HG03432 (cell line): ENCODE data around the gene ZNF688.
"Not testable (repeated sequence)": the region's sequence is repeated elsewhere in the genome, so short reads cannot be mapped to it uniquely, and the experiment has no call there.

Source experiments
- ATAC-seq: cut with Tn5 transposase; IDR thresholded peaks from one replicate; pipeline ENCODE4 v1.9.1; 2021; ENCODE audit warnings: mild to moderate bottlenecking, moderate library complexity; ENCODE audit not compliant: unreplicated experiment

The ZNF688 gene

DNA sequence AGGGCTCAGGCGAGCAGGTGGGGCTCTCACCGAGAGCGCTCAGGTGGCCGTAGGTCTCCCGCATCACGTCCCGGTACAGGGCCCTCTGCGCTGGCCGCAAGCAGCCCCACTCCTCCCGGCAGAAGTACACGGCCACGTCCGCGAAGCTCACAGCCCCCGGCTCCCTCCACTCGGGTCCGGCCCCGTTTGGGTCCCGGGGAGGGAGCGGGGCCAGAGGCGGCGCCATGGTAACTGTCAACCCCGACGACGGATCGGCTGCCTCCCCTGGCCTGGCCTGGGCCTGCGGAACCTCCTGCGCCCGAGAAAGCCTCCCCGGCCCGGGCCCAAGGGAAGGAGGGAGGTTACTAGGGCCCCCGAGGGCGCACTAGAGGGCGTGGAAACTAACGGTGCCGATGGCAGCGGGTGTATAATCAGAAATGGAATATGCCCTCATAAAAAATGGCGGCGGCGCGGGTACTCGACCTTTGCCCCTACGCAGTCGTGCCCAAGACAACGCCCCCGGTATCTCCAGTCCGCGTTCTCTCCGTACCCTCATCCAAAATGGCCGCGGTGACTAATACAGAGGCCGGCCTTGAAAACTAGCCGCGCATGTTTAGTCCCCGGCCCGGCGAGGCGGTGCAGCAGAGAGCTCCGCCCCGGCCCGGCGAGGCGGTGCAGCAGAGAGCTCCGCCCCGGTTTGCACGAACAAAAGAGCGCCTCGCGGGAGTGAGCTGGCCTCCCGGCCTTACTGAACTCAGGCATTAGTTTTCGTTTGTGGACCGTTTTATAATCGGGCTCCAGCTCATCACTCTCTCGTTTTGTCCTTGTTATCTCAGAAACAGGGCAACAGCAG lies 13.3 kb downstream of the ZNF688 start, which contains the start of gene ZNF764:
ZNF764 (minus strand) TSS at position 418 of the 832 bp plus-strand sequence; CDS start at position 226, 192 bp downstream.
- ATAC-seq, result peak; percentile 88

GRCh38 chr16:30557707-30557956 lies 13.9 kb downstream of the ZNF688 start:
- ATAC-seq, result peak; percentile 11

DNA sequence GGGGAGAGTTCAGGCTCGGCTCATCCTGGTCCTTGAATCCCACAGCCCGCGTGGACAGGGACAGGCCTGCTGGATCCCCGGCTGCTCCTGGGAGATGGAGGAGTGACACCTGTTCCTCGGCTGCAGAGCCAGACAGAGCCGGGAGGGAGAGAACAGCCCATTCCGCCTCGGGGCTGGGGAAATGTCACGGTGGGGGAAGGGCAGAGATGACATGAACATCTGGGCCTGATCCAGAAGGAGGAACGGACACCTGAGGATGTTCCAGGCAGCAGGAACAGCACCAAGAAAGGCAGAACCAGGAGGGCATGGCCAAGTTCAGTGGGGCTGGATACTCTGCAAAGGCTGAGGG lies 15.4 kb downstream of the ZNF688 start:
- ATAC-seq, result no peak

GRCh38 chr16:30555315-30556124 lies 16.0 kb downstream of the ZNF688 start:
- ATAC-seq, result no peak

DNA sequence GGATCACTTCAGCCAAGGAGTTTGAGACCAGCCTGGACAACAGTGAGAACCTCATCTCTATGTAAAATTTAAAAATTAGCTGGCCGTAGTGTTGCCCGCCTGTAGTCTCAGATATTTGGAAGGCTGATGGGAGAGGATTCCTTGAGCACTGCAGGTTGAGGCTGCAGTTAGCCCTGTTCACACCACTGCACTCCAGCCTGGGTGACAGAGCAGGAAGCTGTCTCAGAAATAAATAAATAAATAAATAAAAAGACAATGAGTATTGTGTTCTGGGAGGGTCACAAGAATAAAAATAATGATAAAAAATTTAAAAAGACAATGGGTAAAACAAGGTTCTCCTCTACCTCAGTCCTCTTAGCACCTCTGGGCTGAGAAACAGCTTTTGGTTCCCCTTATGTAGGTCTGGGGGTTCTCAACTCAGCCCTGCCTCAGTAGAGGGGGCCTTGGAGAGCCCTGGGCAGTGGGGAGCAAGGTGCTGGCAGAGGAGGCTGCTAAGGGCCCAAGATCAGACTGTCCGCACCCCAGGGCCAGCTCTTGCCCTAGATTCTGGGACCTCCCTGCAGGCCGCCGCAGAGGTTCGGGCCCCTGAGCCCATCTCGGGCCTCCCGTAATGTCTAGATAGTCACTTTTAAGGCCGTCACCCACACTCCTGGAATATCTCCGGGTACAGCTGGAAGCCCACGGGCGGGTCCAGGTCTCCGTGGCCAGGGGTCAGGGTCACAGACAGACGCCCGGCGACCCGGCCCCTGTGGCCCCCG lies 16.8 kb downstream of the ZNF688 start:
- no peak for ATAC-seq

DNA sequence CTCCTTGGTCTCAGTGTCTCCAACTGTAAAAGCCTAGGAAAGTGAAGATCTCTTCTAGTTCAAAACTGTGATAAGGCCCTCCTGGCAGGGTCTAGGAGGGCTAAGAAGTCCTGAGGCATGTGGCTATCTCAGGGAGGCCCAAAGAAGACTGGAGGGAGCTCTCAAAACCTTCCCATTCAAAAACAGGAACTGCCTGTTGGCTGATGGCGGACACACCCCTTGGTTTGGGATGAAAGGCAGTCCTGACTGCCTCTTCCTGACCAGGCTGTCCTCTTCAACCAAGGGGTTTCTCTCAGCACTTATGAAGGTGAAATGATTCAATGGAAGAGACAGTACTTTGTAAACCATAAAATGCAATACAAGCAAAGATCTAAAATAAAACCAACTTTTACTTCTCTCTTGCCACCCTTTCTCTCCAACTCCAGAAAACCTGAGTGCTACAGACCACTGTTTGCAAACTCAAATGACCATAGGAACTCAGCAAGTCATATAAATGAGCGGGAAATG lies 18.1 kb downstream of the ZNF688 start:
- ATAC-seq, result no peak

GRCh38 chr16:30552956-30553355 lies 18.6 kb downstream of the ZNF688 start:
- ATAC-seq, result no peak

DNA sequence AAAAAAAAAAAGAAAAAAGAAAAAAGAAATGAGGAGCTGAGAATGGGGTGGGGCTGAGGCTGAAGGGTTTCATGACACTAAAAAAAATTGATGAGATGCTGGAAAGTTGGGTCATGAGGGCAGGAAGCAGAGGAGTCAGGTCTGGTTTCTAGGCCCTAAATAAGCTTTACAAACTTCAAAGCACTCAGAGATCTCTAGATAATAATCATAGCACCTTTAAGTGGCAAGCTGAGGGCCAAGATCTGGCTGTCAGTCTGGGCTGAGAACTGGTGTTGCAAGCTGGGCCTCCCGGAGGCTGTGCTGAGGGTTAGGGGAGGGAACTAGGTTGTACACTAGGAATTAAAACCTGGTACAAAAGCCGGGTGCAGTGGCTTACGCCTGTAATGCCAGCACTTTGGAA lies 19.7 kb downstream of the ZNF688 start:
- ATAC-seq, result no peak

DNA sequence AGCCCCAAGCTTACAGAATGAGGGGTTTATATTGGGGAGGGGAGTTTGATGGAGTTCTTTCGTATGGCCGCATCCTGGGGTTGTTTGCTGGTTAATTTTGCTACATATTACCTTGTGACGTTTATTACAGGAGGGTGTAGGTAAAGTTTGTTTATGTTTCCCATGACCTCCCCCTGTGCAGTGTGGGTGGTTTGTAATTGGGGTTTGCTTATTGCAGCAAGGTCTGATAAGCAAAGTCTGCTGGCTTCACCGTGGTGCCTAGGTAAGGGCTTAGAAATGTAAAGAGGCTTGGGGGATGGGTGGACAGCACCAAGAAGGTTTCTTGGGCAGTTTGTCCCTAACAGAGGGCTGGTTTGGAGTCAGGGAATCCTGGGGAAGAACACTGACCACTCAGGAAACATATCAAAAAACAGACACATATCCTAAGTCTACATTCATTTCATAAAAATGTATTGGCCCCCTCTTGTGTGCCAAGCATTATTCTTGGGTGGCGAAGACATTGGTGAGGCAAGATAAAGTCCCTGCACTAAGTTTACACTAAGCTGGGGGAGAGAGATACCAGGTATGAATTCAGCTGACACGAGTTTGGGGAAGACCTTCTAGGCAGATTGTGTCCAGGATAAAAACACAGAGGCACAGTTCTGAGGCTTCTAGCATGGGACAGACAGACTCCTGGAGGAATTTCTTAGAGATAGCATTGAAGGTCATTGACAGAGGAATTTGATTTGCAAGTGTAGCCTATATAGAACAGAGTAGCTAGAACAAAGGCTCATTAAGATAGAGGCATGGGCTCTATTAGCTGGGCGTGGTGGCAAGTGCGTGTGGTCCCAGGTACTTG lies 22.9 kb downstream of the ZNF688 start:
- ATAC-seq, result no peak

DNA sequence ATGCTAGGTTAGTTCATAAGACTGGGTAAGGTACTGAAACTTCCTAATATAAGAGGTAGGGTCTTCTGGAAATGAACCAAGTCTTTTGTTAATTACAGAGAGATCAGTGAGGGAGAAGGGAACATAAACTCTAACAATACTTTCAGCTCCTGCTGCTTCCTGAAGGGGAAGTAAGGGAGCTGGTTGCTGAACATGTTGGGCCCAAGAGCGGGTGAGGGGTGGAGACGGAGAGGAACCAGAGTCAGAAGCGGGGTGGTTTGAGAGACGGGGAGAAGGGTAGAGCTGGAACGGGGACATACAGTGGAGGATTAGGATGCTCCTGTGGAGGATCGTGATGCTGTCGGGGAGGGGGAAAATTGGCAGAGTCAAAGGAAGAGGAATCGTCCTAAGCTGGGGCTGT lies 25.4 kb downstream of the ZNF688 start:
- ATAC-seq, result no peak

GRCh38 chr16:30543067-30543466 lies 28.4 kb downstream of the ZNF688 start:
- ATAC-seq, result no peak

DNA sequence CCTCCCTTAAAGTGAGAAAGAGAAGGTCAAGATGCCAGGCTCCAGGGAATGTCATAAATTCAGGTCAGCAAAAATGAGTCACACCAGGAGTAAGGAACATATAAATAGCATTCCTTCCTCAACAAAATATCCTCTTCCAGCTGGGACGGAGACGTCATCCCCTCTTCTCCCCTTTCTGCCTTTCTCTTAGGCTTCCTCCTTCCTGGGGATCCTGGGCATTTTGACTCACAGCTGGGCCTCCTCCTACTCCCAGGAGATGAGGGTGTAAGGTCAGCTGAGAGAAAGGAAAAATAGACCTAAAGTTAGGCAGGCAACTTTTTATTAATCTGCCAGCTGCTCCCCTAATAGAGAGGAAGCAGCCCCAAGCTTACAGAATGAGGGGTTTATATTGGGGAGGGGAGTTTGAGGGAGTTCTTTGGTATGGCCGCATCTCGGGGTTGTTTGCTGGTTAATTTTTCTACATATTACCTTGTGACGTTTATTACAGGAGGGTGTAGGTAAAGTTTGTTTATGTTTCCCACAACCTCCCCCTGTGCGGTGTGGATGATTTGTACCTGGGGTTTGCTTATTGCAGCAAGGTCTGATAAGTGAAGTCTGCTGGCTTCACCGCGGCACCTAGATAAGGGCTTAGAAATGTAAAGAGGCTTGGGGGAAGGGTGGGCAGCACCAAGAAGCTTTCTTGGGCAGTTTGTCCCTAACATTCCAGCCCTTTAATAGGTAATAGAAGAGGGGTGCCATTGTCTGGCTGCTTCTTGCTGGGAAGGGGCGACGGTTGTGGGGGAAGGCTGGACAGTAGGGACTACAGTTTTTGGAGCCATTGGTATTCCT lies 29.8 kb downstream of the ZNF688 start:
- no peak for ATAC-seq

GRCh38 chr16:30540916-30541464 lies 30.5 kb downstream of the ZNF688 start:
- ATAC-seq, result not testable (repeated sequence)

DNA sequence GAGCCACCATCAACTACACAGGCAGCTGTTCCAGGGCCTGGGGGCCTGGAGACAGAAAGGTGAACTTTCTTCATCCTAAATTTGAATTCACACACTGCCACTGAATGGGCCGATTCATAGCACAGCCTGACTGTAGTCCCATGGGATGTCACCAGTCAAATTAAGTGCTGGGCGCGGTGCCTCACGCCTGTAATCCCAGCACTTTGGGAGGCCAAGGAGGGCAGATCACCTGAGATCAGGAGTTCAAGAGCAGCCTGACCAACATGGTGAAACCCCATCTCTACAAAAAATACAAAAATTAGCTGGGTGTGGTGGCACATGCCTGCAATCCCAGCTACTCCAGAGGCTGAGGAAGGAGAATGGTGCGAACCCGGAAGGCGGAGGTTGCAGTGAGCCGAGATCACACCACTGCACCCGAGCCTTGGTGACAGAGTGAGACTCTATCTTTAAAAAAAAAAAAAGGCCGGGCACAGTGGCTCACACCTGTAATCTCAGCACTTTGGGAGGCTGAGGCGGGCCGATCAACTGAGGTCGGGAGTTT lies 31.5 kb downstream of the ZNF688 start:
- not testable (repeated sequence) for ATAC-seq

DNA sequence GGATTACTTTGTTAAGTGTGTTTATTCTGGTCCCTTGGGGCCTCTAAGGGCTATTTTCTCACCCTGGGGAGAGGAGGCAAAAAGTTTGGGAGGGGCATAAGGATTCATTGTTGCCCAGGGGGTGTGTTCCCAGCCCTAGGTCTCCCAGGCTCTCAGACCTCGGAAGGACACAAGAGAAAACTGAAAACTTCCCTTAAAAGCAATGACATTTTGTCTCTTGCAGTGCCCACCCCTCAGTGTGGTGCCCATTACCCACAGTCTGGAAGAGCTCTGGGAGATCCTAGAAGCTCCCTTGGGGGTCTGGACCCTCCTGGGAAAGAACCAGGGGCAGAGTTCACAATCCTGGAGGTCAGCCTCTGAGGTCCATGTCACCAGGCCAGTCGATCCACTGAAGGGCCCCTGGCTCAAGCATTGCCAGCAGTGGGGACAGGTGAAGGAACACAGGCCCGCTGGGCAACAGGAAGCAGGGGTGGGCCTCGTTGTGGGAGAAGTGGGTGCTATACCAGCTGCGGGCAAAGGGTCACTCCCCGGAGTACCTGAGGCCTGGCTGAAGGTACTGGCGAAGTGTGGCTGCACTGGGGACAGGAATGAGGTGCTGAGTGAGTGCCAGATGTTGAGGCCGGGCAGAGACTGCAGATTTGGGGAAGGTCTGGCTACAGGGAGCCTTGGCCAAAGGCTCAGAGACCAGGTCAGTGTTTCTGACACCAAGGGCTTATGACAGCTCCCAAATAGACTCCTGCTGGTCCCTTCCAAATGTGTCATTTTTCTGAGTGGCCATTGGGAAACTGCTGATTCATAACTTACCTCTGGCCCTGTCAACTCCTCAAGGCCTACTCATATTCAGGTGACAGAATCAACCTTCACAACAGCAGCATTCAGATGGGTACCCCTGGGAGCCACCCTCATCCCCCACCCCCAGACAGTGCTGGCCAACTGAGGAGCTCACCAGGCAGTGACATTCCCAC lies 32.2 kb downstream of the ZNF688 start:
- no peak for ATAC-seq

DNA sequence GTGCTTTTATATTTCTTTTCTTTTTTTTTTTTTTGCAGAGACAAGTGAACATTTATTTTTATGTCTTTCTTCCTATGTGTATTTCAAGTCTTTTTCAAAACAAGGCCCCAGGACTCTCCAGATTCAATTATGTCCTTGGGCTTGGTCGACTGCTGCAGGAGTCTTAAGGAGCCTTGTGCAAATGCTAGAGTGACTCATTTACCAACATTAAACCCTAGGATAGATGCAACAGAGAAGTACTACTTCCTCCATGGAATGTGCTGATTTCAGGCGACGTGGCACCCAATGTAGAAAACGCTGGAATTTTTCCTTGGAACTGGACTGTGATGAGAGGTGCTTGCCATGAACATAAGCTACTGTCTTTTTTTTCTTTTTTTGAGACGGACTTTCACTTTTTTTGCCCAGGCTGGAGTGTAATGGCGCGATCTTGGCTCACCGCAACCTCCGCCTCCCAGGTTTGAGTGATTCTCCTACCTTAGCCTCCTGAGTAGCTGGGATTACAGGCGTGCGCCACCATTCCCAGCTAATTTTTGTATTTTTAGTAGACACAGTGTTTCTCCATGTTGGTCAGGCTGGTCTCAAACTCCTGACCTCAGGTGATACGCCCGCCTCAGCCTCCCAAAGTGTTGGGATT lies 35.0 kb downstream of the ZNF688 start:
- ATAC-seq, result not testable (repeated sequence)

DNA sequence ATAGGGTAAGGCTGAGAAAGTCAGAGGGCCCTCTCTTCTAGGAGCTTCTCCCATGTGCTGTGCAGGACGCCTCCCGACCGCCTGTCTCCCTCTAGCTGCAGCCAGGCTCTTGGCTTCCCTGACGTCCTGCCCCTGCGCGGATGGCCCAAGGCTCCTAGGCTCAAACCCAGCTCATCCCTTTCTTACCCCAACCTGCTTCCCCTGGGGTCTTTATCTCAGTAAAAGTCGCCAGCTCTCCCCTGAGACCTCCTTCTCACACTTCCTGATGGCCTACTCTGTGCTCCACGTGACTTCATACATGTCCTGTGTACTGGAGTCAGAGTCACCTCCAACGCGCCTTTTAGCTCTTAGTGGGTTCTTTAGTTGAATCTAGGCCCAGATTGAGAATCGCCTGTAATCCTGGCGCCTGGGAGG lies 35.7 kb downstream of the ZNF688 start:
- peak; percentile 35 for ATAC-seq
